ENCODE measurements around the gene FCRLB. TPM values are rescaled to one million over a fixed set of nuclear protein-coding genes. Genes with fewer than 3 reads are reported as not detected.

Gene FCRLB
- total and polyA plus RNA-seq, 9 of the 15 experiments (the other 6 are each of a cell fraction or from before 2014, with no cell fraction given), result 0.20 to 4.6 (median 1.3) TPM

- Histone ChIP-seq H3K9me1 (ENCODE audit: control insufficient read depth, insufficient read depth, low read length) (no peaks in the 10 kb centered on the region), H3K27ac (ENCODE audit: extremely low read depth, low read depth, low read length) (no peak overlapping the region), H3K4me3 (no peak overlapping the region), H3K36me3 (ENCODE audit: control insufficient read depth, insufficient read depth, low read length) (no peaks in the 10 kb centered on the region), H2AFZ (ENCODE audit: low read depth, low read length) (0 out of 2 replicates have a peak overlapping the region, but pooled peaks have one; percentile 2), H3K27me3 (ENCODE audit: control insufficient read depth in 2 of 2, insufficient read depth in 2 of 2, low read length in 2 of 2) (no peaks in the 10 kb centered on the region), H3K4me2 (ENCODE audit: insufficient read depth, low read length) (no peak overlapping the region), H3K9me3 (replicated peaks; ENCODE audit: control insufficient read depth, insufficient read depth, low read depth, low read length) (no peaks in the 10 kb centered on the region), H3K9ac (ENCODE audit: insufficient read depth in 1 of 2, low read depth in 2 of 2, low read length in 2 of 2) (no peak overlapping the region), H3K79me2 (ENCODE audit: control insufficient read depth, insufficient read depth, low read length) (no peaks in the 10 kb centered on the region), H3K4me1 (replicated peaks in 1 of 2; ENCODE audit: control insufficient read depth in 2 of 2, insufficient read depth in 2 of 2, low read length in 2 of 2) (peaks cover 21 to 39% of the 10 kb centered on the region in 2 experiments), H4K20me1 (replicated peaks; ENCODE audit: control insufficient read depth, insufficient read depth, low read length) (no peaks in the 10 kb centered on the region)
- DNase-seq (ENCODE audit: extremely low read depth in 1 of 4, low spot score in 3 of 4) (no peak), FAIRE-seq (no peak), ATAC-seq (no peak)
- intact Hi-C loops (cut with micrococcal nuclease), result no loop called here
- TF ChIP-seq C11orf30 (IDR thresholded peaks at IDR 0.05; ENCODE audit: low read depth), result peak; percentile 13; the same call in 1 of the 2 replicates
- TF ChIP-seq ZNF316 (IDR thresholded peaks at IDR 0.05), result peak; percentile 41
- no peak for TF ChIP-seq NCOR1 (IDR thresholded peaks at IDR 0.05)
- CTCF ChIA-PET (ENCODE audit: low intra/inter-chr PET ratio), result no interaction called here
- 43% methylated on average over 8 of the region's 8 CpGs for WGBS (ENCODE audit: insufficient coverage, low coverage, missing lambda C conversion rate)
- in situ Hi-C loops (cut with MboI), result no loop called here
- POLR2A ChIA-PET, result no interaction called here
- no TSS peak for BruUV-seq (replicated peaks)
Measured at GRCh38 chr1:161718559-161719324, 2.6 kb upstream of the FCRLB start.

DNA sequence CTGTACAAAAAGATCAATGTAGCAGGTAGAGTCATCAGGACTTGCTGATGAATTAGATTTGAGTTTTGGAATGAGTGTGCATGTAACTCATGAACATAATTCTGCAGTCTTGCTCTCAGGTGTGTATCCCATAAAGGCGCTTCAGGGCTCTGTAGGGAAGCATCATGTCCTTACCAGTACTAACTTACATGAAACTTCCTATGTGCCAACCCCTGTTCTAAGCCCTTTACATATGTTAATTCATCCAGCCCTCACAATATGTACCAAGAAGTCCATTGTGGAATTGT lies 2.1 kb upstream of the FCRLB start:
- POLR2A ChIA-PET, result no interaction called here
- Histone ChIP-seq H3K9me3 (replicated peaks; ENCODE audit: control insufficient read depth, insufficient read depth, low read depth, low read length) (no peaks in the 10 kb centered on the region), H3K9me1 (ENCODE audit: control insufficient read depth, insufficient read depth, low read length) (no peaks in the 10 kb centered on the region), H3K27ac (ENCODE audit: extremely low read depth, low read depth, low read length) (no peak overlapping the region), H3K79me2 (ENCODE audit: control insufficient read depth, insufficient read depth, low read length) (no peaks in the 10 kb centered on the region), H2AFZ (ENCODE audit: low read depth, low read length) (0 out of 2 replicates have a peak overlapping the region, but pooled peaks have one; percentile 2), H3K9ac (ENCODE audit: insufficient read depth in 1 of 2, low read depth in 2 of 2, low read length in 2 of 2) (no peak overlapping the region), H3K4me2 (ENCODE audit: insufficient read depth, low read length) (no peak overlapping the region), H3K4me1 (replicated peaks in 1 of 2; ENCODE audit: control insufficient read depth in 2 of 2, insufficient read depth in 2 of 2, low read length in 2 of 2) (peaks cover 21 to 39% of the 10 kb centered on the region in 2 experiments), H3K36me3 (ENCODE audit: control insufficient read depth, insufficient read depth, low read length) (no peaks in the 10 kb centered on the region), H4K20me1 (replicated peaks; ENCODE audit: control insufficient read depth, insufficient read depth, low read length) (no peaks in the 10 kb centered on the region), H3K4me3 (no peak overlapping the region), H3K27me3 (ENCODE audit: control insufficient read depth in 2 of 2, insufficient read depth in 2 of 2, low read length in 2 of 2) (no peaks in the 10 kb centered on the region)
- intact Hi-C loops (cut with micrococcal nuclease) (no loop called here), in situ Hi-C loops (cut with MboI) (no loop called here)
- FAIRE-seq, result no peak
- no TSS peak for BruUV-seq (replicated peaks)
- 100% methylated on average over 1 of the region's 1 CpG for WGBS (ENCODE audit: insufficient coverage, low coverage, missing lambda C conversion rate)
- no peak for DNase-seq (ENCODE audit: extremely low read depth in 1 of 4, low spot score in 3 of 4)
- CTCF ChIA-PET (ENCODE audit: low intra/inter-chr PET ratio), result no interaction called here
- ATAC-seq, result no peak
- no peak for TF ChIP-seq ZNF407 (IDR thresholded peaks at IDR 0.05; ENCODE audit: low read depth)
- no peak for TF ChIP-seq TCF7L2 (IDR thresholded peaks at IDR 0.05; ENCODE audit: low read depth, low read length)
- TF ChIP-seq LARP7 (IDR thresholded peaks at IDR 0.05), result no peak

All from K562 (cell line).